DOHH2 (cell line): ENCODE measurements around the gene MRPL50.

Source experiments
- H3F3A ChIP-seq: fragments of 200-600 bp; sonication (generic), shearing (Covaris generic); 2 replicates; pipeline ENCODE4 v1.6.0; 2016; ENCODE audit warnings: antibody characterized with exemption, mild to moderate bottlenecking; ENCODE audit not compliant: control insufficient read depth, insufficient read depth
- H3K27ac ChIP-seq: fragments of 200-600 bp; sonication (generic); 2 replicates; pipeline ENCODE4 v1.5.1; 2014; ENCODE audit warnings: low read depth, mild to moderate bottlenecking, low read length, moderate library complexity
- H3K27me3 ChIP-seq: fragments of 200-600 bp; sonication (generic); 2 replicates; pipeline ENCODE4 v1.6.1; 2014; ENCODE audit warnings: mild to moderate bottlenecking, low read length, mixed read lengths; ENCODE audit not compliant: control insufficient read depth
- H3K36me3 ChIP-seq: fragments of 200-600 bp; sonication (generic); 2 replicates; pipeline ENCODE4 v1.6.1; 2014; ENCODE audit warnings: mild to moderate bottlenecking, low read length, moderate library complexity, mixed read lengths; ENCODE audit not compliant: control insufficient read depth
- H3K4me1 ChIP-seq: fragments of 200-600 bp; sonication (generic); 2 replicates; pipeline ENCODE4 v1.6.1; 2014; ENCODE audit warnings: mild to moderate bottlenecking, low read length, mixed read lengths; ENCODE audit not compliant: control insufficient read depth
- H3K4me2 ChIP-seq: fragments of 200-600 bp; sonication (generic); 2 replicates; pipeline ENCODE4 v1.6.0; 2014; ENCODE audit warnings: mild to moderate bottlenecking, low read length, moderate library complexity
- H3K4me3 ChIP-seq: fragments of 200-600 bp; sonication (generic); 2 replicates; pipeline ENCODE4 v1.5.1; 2014; ENCODE audit warnings: mild to moderate bottlenecking, low read length, mixed read lengths
- H3K79me2 ChIP-seq: fragments of 200-600 bp; sonication (generic); 2 replicates; pipeline ENCODE4 v1.6.1; 2014; ENCODE audit warnings: mild to moderate bottlenecking, low read length, mixed read lengths; ENCODE audit not compliant: control insufficient read depth
- H3K9me2 ChIP-seq: fragments of 200-600 bp; sonication (generic); replicated peaks from 2 replicates; pipeline ENCODE4 v1.6.1; 2014; ENCODE audit warnings: mild to moderate bottlenecking, low read length, mixed read lengths; ENCODE audit not compliant: control insufficient read depth
- H3K9me3 ChIP-seq: fragments of 200-600 bp; sonication (generic); 2 replicates; pipeline ENCODE4 v1.6.1; 2014; ENCODE audit warnings: antibody characterized with exemption, low read length, mixed read lengths; ENCODE audit not compliant: control insufficient read depth, insufficient read depth
- H4K20me1 ChIP-seq: fragments of 200-600 bp; sonication (generic); 2 replicates; pipeline ENCODE4 v1.6.0; 2014; ENCODE audit warnings: low read depth, mild to moderate bottlenecking, antibody characterized with exemption, low read length, moderate library complexity; ENCODE audit not compliant: control insufficient read depth, insufficient read depth
- CTCF ChIP-seq: fragments of 200-600 bp; sonication (generic); IDR thresholded peaks from one replicate; pipeline ENCODE4 v1.5.1; 2014; ENCODE audit warnings: antibody characterized with exemption, mild to moderate bottlenecking, low read depth, low read length; ENCODE audit not compliant: poor library complexity, severe bottlenecking
- EZH2phosphoT487 ChIP-seq: fragments of 200-600 bp; sonication (generic); IDR thresholded peaks from 2 replicates; pipeline ENCODE4 v1.6.1; 2017; ENCODE audit warnings: borderline replicate concordance, mild to moderate bottlenecking, antibody characterized with exemption, low read length, moderate library complexity, mixed read lengths

The MRPL50 gene

DNA sequence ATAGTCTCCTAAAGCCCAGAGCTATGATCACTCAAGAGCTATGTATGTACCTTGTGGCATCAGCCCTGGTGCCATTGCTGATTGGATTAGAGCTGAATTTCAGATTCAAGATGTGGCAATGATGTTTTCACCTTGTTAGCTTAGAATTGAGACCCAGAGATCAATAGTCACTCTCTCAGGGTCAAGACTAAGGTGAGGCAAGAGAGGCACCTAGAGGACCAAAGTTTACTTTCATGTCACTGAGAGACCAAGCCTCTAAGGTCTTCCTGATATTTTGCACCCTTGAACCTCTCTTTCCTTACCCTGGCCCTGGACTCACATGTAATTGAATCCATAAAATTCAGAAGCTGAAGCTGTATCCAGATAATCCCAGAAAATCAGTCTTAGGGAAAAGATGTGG lies 56.5 kb downstream of the MRPL50 start:
- Histone ChIP-seq H3K9me2 (no peaks in the 10 kb centered on the region), H3K4me3 (no peak overlapping the region), H3K9me3 (no peaks in the 10 kb centered on the region), H4K20me1 (no peaks in the 10 kb centered on the region), H3K79me2 (no peaks in the 10 kb centered on the region), H3K27me3 (no peaks in the 10 kb centered on the region), H3K4me1 (no peaks in the 10 kb centered on the region), H3K27ac (no peak overlapping the region), H3K4me2 (no peak overlapping the region), H3F3A (no peaks in the 10 kb centered on the region), H3K36me3 (no peaks in the 10 kb centered on the region)
- TF ChIP-seq EZH2phosphoT487, result no peak
- TF ChIP-seq CTCF, result no peak
